Measurements from ENCODE around the gene NCAM1. TPM values are rescaled to one million over a fixed set of nuclear protein-coding genes. Genes with fewer than 3 reads are reported as not detected.

NCAM1 gene
- total and polyA plus RNA-seq, 2 donors (not counting 1 experiment from before 2014, with no cell fraction given): 0.17 to 2.6 TPM

DNA sequence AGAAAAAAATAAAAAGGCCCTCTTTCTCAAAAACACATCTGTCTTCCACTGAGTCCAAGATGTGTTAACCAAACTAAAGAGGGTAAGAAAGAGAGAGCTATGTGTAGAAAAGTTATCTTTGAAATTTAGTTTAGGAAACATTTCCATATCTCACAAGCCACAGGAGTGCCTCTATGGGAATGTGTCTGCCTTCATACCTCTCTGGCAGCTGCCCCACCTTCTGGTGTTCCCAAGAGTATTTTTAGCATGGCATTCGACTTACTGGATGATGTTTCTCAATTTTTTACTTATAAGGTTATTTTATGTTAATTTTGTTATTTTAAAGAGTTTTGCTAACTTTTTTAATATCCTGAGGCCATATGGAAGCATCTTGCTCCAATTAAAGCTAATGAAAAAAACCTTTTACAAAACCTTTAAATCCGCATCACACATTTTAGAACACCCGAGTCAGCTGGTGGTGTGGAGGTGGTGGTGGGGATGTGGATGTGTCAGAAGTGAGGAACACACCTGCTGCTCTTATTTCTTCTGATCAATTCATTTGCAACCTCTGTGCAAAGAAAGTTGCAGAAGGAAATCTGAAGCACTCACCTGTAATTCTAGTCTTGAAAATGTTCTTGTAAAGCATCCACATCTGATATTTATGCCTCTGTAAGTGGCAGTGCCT is 112.2 kb downstream of the NCAM1 start:
- no peak overlapping the region for H2AFZ ChIP-seq (ENCODE audit: low read length)
- no peak for DNase-seq (ENCODE audit: low read depth in 2 of 2)
- H3K4me2 ChIP-seq (ENCODE audit: extremely low read depth, insufficient read depth, low read length): no peak overlapping the region
- H3K79me2 ChIP-seq (ENCODE audit: control insufficient read depth, insufficient read depth, low read length): no peaks in the 10 kb centered on the region
- H3K27me3 ChIP-seq (ENCODE audit: control insufficient read depth, insufficient read depth, low read length): no peaks in the 10 kb centered on the region
- no peak overlapping the region for H3K27ac ChIP-seq (ENCODE audit: insufficient read depth, low read length)
- H3K9me3 ChIP-seq (ENCODE audit: control insufficient read depth, insufficient read depth, low read depth, low read length): no peaks in the 10 kb centered on the region
- no peak overlapping the region for H3K4me3 ChIP-seq (replicated peaks in 1 of 4; ENCODE audit: control extremely low read depth in 1 of 4, insufficient read depth in 1 of 4, low read depth in 3 of 4, low read length in 4 of 4)
- H3K36me3 ChIP-seq (ENCODE audit: control insufficient read depth, insufficient read depth, low read length): no peaks in the 10 kb centered on the region
- TF ChIP-seq, protein P1, sequence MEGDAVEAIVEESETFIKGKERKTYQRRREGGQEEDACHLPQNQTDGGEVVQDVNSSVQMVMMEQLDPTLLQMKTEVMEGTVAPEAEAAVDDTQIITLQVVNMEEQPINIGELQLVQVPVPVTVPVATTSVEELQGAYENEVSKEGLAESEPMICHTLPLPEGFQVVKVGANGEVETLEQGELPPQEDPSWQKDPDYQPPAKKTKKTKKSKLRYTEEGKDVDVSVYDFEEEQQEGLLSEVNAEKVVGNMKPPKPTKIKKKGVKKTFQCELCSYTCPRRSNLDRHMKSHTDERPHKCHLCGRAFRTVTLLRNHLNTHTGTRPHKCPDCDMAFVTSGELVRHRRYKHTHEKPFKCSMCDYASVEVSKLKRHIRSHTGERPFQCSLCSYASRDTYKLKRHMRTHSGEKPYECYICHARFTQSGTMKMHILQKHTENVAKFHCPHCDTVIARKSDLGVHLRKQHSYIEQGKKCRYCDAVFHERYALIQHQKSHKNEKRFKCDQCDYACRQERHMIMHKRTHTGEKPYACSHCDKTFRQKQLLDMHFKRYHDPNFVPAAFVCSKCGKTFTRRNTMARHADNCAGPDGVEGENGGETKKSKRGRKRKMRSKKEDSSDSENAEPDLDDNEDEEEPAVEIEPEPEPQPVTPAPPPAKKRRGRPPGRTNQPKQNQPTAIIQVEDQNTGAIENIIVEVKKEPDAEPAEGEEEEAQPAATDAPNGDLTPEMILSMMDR (conservative IDR thresholded peaks at IDR 0.05 in 1 of 2, IDR thresholded peaks at IDR 0.05 in 1 of 2; ENCODE audit: low read depth in 1 of 2, low read length in 2 of 2): no peak
- no peak for TF ChIP-seq EZH2 (IDR thresholded peaks at IDR 0.05; ENCODE audit: low read length, missing control alignments)
- H4K20me1 ChIP-seq (ENCODE audit: control insufficient read depth, extremely low read depth, insufficient read depth, low read length): no peaks in the 10 kb centered on the region
- no peak overlapping the region for H3K9ac ChIP-seq (ENCODE audit: insufficient read depth, low read length)
- no peaks in the 10 kb centered on the region for H3K4me1 ChIP-seq (ENCODE audit: control insufficient read depth, extremely low read depth, insufficient read depth, low read length)

DNA sequence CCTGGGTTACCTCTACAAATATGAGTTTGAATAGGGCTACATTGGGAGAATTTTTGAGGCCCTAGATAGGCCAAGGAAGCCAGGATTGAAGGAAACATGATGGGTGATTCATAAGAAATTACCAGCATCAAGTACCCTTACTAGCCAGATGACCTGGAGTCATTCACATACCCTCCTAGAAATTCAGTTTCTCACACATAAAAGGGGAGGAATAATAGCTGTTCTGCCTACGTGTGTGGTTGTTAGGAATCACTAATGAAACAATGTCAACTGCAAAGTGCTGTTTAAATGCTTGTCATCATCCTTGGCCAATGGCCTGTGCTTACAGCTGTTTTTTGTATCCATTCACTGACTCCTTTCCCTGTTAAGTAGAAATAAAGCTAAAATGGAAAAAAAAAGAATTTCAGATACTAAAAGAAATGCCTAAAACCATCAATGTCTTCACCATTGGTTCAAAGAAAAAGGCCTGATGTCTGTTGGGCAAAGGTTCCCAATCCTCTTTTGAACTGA is 114.4 kb downstream of the NCAM1 start:
- Histone ChIP-seq H4K20me1 (ENCODE audit: control insufficient read depth, extremely low read depth, insufficient read depth, low read length) (no peaks in the 10 kb centered on the region), H3K27ac (ENCODE audit: insufficient read depth, low read length) (no peak overlapping the region), H3K9ac (ENCODE audit: insufficient read depth, low read length) (no peak overlapping the region), H3K4me2 (ENCODE audit: extremely low read depth, insufficient read depth, low read length) (no peak overlapping the region), H3K79me2 (ENCODE audit: control insufficient read depth, insufficient read depth, low read length) (no peaks in the 10 kb centered on the region), H3K4me1 (ENCODE audit: control insufficient read depth, extremely low read depth, insufficient read depth, low read length) (no peaks in the 10 kb centered on the region), H2AFZ (ENCODE audit: low read length) (no peak overlapping the region), H3K36me3 (ENCODE audit: control insufficient read depth, insufficient read depth, low read length) (no peaks in the 10 kb centered on the region), H3K27me3 (ENCODE audit: control insufficient read depth, insufficient read depth, low read length) (no peaks in the 10 kb centered on the region), H3K9me3 (ENCODE audit: control insufficient read depth, insufficient read depth, low read depth, low read length) (no peaks in the 10 kb centered on the region), H3K4me3 (replicated peaks in 1 of 4; ENCODE audit: control extremely low read depth in 1 of 4, insufficient read depth in 1 of 4, low read depth in 3 of 4, low read length in 4 of 4) (no peak overlapping the region)
- DNase-seq (ENCODE audit: low read depth in 2 of 2): no peak
- TF ChIP-seq, protein P1 (conservative IDR thresholded peaks at IDR 0.05 in 1 of 2, IDR thresholded peaks at IDR 0.05 in 1 of 2; ENCODE audit: low read depth in 1 of 2, low read length in 2 of 2): no peak
- no peak for TF ChIP-seq EZH2 (IDR thresholded peaks at IDR 0.05; ENCODE audit: low read length, missing control alignments)

DNA sequence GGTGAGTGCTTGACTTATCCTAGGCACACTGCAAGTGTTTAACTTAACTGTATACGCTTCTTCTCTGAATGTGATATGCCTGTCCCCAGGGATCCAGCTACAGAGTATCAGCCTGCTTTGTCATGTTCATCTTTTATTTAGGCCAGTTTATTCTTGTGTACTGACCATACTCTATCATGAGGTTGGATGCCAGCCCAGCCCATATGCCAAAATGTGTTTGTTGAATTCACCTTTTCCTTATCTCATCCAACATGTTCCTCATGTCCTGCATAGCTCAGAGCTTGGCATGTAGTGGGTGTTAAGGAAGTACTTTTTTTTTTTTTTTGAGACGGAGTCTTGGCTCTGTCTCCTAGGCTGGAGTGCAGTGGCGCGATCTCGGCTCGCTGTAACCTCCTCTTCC is 116.2 kb downstream of the NCAM1 start:
- Histone ChIP-seq H3K27me3 (ENCODE audit: control insufficient read depth, insufficient read depth, low read length) (no peaks in the 10 kb centered on the region), H3K4me1 (ENCODE audit: control insufficient read depth, extremely low read depth, insufficient read depth, low read length) (no peaks in the 10 kb centered on the region), H4K20me1 (ENCODE audit: control insufficient read depth, extremely low read depth, insufficient read depth, low read length) (no peaks in the 10 kb centered on the region), H3K4me2 (ENCODE audit: extremely low read depth, insufficient read depth, low read length) (no peak overlapping the region), H3K27ac (ENCODE audit: insufficient read depth, low read length) (no peak overlapping the region), H3K79me2 (ENCODE audit: control insufficient read depth, insufficient read depth, low read length) (no peaks in the 10 kb centered on the region), H2AFZ (ENCODE audit: low read length) (no peak overlapping the region), H3K4me3 (replicated peaks in 1 of 4; ENCODE audit: control extremely low read depth in 1 of 4, insufficient read depth in 1 of 4, low read depth in 3 of 4, low read length in 4 of 4) (no peak overlapping the region), H3K9me3 (ENCODE audit: control insufficient read depth, insufficient read depth, low read depth, low read length) (no peaks in the 10 kb centered on the region), H3K36me3 (ENCODE audit: control insufficient read depth, insufficient read depth, low read length) (no peaks in the 10 kb centered on the region), H3K9ac (ENCODE audit: insufficient read depth, low read length) (no peak overlapping the region)
- TF ChIP-seq, protein P1 (conservative IDR thresholded peaks at IDR 0.05 in 1 of 2, IDR thresholded peaks at IDR 0.05 in 1 of 2; ENCODE audit: low read depth in 1 of 2, low read length in 2 of 2): no peak
- TF ChIP-seq EZH2 (IDR thresholded peaks at IDR 0.05; ENCODE audit: low read length, missing control alignments): no peak
- no peak for DNase-seq (ENCODE audit: low read depth in 2 of 2)

Data from fibroblast of lung (primary cell).